OCI-M2 (cell line): ENCODE results near the gene SPAG16.
"Not testable (repeated sequence)": the region's sequence is repeated elsewhere in the genome, so short reads cannot be mapped to it uniquely, and the experiment has no call there.

Experiments
- DNase-seq: peaks from one replicate; lab custom pipeline; 2025; ENCODE audit not compliant: unreplicated experiment; lab: John Stamatoyannopoulos, UW

SPAG16 gene

DNA sequence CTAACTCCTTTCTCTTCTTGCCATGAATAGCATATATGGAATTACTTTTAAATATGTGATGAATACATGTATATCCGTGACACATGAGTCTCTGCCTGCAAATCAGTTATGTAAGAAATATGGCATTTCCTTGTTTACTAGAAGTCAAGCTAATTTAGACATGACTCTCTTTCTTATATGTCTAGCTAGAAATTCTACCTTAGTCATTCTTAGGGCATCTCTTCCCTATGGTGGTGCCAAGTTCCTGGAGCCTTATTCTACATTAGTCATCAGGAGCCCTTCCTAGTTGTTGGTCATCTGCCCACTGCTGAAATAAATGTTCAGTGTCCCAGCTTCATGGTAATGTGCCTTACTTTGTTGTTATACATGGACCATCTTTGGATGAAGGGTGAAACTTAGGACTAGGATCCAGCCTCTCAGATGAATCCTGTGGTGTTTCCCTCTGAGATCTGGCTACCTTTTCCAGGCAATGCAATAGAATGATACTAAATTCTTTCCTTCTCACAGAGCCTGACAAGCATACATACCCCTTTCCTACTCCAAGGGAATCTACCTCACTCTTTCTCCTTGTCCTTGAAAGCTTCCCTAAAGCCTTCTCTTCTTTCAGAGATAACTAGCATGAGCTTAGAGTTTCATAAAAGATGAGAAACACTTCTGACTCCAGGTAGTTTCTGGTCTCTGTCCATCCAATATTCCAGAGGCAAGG is 711.3 kb downstream of the SPAG16 start:
- no peak for DNase-seq

DNA sequence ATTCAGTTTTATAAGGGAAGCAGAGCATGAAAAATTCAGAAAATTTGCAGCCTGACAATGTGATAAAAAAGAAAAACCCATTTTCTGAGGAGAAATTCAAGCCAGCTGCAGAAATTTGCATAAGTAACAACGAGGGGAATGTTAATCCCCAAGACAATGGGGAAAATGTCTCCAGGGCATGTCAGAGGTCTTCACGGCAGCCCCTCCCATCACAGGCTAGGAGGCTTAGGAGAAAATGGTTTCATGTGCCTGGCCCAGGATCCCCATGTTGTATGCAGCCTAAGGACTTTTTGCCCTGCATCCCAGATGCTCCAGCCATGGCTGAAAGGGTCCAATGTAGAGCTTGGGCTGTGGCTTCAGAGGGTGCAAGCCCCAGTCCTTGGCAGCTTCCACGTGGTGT is 714.7 kb downstream of the SPAG16 start:
- not testable (repeated sequence) for DNase-seq

DNA sequence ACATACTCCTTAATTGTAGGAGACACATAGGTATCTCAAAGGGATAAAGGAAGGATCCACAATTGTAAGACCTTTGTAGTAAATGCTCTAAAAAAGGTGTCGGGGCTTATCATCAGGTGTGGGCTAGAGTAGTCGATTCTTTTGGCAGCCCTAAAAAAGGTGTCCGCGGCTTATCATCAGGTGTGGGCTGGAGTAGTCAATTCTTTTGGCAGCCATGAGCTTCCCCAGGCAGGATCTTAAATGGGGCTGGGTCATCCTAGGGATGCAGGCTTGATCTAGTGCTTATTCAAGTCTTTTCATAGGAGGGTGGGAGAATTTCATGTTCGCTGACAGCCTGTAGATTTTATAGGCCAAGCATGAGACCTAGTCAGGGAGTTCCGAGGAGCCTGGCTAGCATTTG is 720.2 kb downstream of the SPAG16 start:
- no peak for DNase-seq

DNA sequence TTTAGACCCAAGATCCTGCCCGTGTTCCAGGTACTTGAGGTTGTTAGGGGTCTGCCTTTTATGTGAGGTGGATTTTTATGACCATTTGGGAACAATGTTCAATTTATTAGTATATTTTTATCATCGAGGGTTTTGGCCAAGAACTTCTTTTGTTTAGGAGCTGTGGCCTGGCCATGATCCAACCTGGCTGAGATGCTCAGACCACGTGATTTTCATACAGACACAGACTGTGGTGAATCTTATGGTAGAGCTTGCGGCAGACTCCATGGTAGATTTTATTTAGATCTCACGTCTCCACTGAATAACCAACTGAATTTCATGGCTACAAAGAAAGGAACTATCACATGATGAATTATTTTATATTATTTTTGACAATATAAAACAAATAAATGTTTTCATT is 721.1 kb downstream of the SPAG16 start:
- DNase-seq: no peak

DNA sequence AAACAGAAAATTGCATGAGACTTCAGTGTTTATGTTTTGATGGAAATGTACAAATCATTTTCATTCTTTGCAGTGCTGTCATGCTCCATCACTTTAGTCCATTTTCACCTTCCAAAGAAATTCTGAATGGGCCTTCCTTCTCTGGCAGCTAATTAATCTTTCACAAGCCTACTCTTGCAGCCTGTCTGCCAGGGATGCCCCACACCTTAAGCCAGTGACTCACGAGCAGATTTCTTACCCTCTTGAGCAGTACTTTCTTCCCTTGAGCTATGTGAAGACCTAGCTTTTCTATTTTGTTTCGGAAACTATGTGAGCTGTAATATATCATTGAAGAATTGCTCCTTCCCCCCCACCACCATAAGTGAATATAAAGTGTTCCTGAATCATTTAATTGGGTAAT is 722.3 kb downstream of the SPAG16 start:
- DNase-seq: no peak

DNA sequence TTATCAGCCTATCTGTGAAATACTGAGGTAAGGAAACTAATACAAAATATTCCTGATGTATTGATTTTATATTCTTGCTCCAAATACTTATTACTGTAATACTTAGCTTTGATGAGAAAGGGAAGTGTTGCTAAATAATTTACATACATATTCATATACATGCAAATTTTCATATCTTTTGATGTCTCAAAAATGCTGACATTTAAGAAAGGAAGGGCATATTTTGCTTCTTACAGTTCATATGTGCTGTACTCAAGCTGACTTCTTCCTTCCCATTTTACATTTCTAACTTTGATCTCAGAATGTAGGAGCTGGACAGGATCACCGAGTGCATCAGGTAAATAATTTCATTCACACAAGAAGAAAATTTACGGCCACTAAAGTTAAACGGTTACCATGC is 727.4 kb downstream of the SPAG16 start:
- no peak for DNase-seq

DNA sequence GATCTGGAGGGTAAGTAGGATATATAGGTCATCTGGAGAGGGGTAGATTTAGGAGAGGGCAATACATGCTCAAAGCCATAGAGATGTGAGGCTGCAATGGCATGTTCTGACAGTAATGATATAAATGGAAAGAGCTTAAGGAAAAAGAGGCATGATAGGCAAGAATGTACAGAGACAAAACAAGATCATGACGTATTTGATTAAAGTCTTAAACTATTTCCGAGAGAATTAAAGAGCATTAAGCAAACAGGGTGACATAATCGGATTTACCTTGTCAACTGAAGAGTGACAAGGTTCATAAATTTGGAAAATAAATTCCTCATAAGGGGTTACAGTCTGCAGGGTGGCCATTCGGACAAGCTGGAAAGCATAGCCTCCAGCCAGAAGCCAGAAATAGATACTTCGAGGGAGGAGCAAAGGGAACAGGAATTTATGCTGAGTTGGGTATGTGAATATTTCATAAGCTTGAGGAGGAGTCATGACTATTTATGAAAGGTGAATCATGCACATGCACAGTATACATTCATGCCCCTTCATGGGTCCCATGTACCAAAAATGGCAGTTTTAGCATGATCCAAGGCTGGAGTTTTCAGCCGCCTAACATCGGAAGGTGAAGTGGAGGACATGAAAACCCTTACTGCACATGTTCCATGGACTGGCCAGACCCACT is 730.4 kb downstream of the SPAG16 start:
- no peak for DNase-seq

DNA sequence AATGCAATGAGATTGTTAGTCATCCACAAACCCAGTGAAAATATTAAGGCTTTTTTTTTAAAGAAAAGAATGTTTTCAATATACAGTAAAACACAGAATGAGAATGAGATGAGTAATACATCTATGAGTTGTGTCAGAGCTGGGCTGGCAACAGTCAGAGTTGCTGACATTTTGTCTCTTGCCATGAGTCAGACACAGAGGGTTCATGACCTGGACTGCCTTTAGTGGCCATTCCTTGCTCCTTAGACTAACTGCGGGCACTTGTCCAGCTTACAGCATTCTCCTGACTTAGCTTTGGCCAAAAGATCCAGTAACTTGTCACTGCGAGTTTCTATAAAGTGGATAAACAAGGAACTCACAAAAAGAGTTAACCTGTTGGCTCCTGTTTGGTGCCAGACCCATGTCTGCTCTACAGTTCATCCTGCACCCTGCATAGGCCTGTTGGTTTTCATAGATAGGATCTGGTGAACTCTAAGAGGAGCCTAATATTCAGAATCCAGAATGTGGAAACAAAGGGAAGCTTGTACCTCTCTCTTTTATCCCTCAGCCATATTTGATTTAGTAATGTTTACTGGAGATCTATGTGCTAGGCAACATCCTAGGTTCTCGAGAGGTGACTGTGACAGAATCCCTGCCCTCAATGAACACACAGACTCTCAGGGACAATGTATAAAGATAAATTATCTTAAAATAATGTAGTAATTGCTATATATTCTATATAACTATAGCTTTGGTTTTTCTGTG is 735.1 kb downstream of the SPAG16 start:
- no peak for DNase-seq

DNA sequence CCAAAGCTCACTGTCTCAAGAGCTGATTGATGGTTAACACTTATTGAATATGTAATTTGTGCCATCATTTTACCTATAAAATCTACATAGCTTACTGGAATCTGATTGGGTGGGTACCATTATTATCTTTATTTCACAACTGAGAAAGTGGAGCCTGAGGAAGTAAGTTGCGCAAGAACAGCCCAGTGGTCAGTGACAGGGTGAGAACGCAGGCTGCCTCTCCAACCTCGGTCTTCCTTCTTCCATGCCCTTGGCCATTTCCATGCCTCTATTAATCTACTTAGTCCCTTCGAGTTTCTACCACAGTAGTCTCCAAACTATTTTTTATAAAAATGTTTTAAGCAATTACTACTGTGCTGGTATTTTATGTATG is 735.7 kb downstream of the SPAG16 start:
- no peak for DNase-seq

DNA sequence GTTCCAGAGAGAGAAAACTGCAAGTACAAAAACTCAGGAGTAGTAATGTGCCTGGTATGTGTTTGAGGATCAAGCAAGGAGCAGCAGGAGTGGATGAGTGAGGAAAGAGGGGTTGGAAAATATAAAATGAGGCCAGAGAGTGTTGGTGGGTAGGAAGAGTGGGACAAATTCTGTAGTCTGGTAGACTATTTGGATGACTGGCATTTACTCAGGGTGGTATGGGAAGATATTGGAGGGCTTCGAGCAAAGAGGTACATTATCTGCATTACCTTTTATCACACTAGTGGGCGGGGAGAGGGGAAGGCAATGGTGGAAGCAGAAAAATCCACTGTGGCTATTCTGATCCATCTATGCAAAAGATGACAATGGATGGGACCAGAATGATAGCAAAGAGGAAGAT is 744.9 kb downstream of the SPAG16 start:
- DNase-seq: no peak

DNA sequence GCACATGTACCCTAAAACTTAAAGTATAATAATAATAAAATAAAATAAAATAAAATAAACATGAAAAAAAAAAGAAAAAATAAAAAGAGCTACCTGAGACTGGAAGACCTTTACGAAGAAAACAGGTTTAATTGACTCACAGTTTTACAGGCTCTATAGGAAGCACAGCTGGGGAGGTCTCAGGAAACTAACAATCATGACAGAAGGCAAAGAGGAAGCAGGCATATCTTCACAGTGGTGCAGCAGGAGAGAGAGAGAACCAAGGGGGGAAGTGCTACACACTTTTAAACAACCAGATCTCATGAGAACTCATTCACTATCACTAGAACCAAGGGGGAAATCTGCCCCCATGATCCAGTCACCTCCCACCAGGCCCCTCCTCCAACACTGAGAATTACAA is 747.3 kb downstream of the SPAG16 start:
- DNase-seq: no peak

DNA sequence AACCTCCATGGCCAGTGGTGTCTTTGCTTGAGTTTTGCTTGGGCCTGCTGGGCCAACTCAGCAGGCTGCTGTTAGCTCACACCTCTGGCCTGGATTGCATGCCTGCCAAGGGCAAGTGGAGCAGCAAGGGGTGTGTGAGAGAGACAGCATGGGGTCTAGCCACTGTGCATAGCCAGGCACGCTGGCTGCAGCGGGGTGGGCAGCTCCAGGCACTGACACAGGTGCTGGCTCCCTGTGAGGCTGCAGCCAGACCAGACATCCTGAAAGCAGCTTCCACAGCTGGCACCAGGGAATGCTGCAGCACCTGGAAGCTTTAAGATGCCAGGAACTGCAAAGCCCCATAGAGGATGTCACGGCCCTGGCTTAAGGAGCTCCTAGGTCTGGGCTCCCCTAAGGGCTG is 750.2 kb downstream of the SPAG16 start:
- no peak for DNase-seq

DNA sequence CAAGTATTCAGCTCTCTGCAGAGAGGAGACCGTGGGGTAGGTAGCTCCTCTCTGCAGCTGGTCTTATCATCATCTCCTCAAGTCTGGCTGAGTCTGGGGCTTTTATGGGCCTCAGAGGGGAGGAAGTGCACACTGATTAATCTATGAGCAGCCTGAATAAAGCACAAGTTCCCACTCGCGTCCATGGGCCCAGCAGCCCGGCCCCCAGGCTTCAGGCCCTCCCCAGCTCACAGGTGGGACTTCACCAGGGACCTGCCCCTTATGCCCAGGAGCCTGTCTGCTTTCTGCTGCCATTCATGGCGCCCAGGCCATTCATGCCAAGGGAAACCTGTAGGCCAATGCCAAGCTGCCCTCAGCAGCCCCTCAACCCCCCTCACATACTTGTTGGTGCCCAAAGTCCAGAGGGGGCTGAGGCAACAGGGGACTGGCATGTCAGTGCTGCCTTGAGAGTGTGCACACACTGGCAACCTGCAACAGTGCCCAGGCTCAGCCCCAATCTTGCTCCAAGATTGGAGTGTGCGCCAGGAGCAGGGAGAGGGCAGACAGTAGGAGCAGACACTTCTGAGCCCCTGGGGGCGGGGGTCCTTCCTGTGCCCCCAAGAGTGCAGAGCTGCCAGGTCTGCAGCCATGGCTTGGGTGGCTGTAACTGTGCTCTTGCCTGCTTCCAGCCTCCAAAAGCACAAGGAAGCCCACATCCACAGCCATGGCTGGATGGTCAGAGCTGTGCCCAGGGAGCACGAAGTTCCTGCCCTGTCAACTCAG is 751.0 kb downstream of the SPAG16 start:
- no peak for DNase-seq

DNA sequence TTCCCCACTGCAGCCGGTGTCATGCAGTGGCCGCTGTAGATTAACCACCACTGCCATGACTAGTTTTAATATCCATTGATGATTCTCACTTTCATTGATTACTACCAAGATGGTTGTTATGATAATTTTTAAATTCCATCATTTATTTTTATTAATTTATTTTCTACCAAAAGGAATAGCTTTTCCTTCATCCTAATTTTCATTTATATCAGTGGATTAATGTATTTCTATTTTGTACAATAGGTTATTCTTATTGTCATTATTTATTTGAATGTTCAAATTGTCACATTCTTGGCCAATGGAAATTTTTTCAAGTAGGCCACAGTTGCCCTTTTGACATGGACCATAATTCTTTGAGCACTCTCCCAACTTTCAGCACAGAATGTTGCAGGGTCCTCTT is 751.7 kb downstream of the SPAG16 start:
- no peak for DNase-seq

DNA sequence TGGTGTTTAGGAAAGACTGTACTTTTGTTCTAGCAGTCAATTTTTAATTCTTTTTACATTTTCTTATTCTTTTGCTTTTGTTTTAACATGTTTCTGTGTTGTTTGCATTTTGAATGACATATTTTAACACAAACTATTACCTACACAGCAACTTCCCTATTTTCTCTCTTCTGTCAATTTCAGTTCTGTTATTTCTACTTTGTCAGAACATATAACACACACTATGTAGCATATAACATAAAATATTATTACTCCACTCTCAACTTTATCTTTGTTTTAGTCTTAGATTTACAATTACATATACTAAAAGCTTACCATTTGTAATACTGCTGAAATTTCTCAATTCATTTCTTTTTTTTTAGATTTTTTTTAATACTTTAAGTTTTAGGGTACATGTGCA is 753.9 kb downstream of the SPAG16 start:
- no peak for DNase-seq

DNA sequence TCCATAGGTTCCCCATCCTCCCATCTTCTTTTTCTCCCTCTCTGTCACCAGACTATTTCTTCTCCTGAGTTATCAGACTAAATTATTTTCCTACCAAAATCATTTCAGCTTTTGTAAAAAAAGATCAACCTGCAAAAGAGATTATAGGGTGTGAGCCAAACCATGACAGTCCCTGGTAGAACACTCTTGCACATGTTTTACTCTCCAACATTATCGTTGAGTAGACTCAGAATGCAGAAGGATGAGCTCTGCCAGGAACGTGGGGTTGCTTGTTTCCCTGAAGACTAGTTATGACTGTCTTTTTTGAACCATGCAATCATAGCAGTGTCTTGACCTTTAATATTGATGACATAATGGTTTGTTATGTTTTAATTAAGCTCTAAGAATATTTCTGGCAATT is 766.5 kb downstream of the SPAG16 start:
- no peak for DNase-seq

DNA sequence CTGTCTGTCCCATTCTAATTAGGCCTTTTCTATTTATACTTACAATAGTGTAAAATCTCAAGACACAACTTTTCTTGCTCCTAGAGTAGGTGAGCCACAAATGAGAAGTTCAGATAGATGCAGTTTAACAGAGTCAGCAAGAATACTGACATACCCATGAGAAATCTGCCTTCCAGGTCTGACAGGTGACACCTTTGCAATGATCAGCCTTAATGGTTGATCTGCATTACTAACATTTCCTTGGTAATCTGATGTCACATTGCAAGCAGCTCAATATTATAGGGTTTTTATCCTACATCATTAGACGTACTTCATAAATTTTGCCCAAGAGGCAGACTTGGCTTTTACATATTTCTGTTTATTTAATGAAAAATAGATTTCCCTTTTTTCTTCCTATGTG is 767.3 kb downstream of the SPAG16 start:
- no peak for DNase-seq

DNA sequence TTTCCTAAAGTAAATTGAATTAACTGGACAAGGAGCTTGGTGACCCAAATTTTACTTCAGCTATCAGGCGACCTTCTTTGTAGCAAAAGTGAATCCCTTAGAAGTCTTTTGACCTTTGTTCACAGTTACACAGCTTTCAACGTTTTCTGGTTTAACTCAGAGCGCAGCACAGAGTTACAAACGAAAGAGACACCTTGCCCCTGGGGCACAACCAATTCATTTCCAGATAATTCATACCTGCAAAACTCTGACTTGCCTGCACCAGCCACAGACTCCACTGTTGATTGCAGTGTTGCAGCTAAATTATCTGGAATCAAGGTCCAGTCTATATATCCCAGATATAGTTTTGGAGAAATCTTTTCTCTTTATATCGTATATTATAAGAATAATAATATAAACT is 768.0 kb downstream of the SPAG16 start:
- no peak for DNase-seq

DNA sequence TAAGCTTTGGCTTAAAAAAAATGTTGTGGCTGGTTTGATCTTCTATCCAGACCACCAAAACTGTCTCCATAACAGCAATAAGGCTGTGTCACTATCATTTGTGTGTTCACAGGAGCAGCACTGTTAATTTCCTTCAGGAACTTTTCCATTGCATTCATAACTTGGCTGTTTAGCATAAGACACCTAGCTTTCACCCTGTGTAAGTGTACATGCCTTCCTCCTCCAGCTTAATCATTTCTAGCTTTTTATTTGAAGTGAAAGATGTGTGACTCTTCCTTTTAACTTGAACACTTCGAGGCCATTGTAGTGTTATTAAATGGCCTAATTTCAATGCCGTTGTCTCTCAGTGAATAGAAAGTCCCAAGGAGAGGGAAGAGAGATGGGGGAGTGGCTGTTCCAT is 773.7 kb downstream of the SPAG16 start:
- DNase-seq: no peak

DNA sequence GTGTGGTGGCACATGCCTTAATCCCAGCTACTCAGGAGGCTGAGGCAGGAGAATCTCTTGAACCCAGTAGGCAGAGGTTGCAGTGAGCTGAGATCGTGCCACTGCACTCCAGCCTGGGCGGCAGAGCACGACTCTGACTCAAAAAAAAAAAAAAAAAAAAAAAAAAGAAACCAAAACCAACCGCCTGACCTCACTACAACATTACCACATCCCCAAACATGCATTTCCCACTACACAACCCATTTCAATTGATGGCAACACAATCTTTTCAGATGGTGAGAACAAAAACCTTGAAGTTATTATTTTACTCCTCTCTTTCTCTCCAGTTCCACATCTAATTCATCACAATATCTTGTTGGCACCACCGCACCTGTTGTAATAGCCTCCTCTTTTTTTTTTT is 778.0 kb downstream of the SPAG16 start:
- DNase-seq: not testable (repeated sequence)

DNA sequence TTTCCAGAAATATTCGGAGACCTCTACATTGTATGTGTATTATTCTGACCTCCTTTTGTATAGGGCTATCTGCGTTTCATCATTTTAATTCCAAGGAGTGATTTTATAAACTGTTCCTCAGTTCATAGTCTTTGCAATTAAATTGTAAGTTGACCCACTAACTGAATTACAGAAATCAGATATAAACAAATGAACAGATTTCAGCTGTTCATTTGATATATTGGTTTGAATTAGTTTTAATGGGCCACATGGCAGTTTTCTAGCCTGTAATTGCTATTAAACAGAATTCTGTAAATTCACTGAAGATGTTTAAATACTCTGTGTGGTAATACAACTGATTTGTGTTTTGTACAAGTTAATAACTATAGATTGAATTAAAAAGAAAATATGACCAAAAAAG is 780.2 kb downstream of the SPAG16 start:
- no peak for DNase-seq

DNA sequence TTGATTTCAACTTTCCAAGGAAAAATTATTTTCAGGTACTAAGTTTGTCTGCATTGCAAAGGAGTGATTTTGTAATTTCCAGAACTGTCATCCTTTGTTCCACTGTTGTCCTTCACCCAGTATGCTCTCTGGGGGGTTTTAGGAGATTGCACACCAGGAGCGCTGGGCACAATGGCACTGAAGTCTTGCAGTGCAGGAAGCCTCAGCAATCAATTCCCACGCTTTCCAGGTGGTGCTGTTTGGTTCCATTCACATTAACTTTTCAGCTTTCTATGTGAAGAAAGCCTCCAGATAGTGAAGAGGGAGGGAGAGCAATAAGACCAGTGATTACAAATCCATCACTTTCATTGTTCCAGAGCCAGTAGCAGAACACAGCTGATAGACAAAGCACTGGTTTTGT is 782.6 kb downstream of the SPAG16 start:
- DNase-seq: no peak
